HCT116 (cell line): ENCODE data around the gene SGMS1. TPM values are rescaled to one million over a fixed set of nuclear protein-coding genes. Genes with fewer than 3 reads are reported as not detected.
A peak's percentile ranks its signal among the peaks of the same experiment; 100 is the strongest.

ENCODE experiments used
- ATAC-seq: fragments of 200-7000 bp; cut with Tn5 transposase; 2 replicates; pipeline ENCODE4 v1.9.1; 2020; ENCODE audit warnings: mild to moderate bottlenecking, moderate library complexity
- BruUV-seq: library from RNA; stranded (reverse); fragments of 400-500 nt; replicated peaks from 2 replicates; lab custom pipeline; 2021; lab: Mats Ljungman, UMichigan
- CTCF ChIA-PET: fragments of 300-600 bp; sonication (Branson Sonifier 250); formaldehyde crosslinking; loops from one replicate; lab custom pipeline; 2021; ENCODE audit warnings: antibody characterized with exemption; lab: Charles Lee
- POLR2A ChIA-PET: fragments of 300-600, 350-600 bp; sonication (Branson Sonifier 250); formaldehyde crosslinking; loops from one replicate; lab custom pipeline; 2021; ENCODE audit warnings: antibody characterized with exemption; lab: Charles Lee
- RAD21 ChIA-PET, 2 experiments: fragments of 300-600 bp; sonication (Branson Sonifier 250); formaldehyde crosslinking; loops; one replicate each; lab custom pipeline; 2023; ENCODE audit warnings: low total read pairs in 2 of 2; ENCODE audit not compliant: uncharacterized antibody in 2 of 2, unreplicated experiment in 2 of 2, low non-redundant PET in 1 of 2; lab: Charles Lee
- DNase-seq: peaks from one replicate; pipeline ENCODE4 v3.0.0-alpha.2; 2010; ENCODE audit warnings: low read depth, low spot score
- H2AFZ ChIP-seq: fragments of 200-600 bp; shearing (Covaris generic), sonication (generic); 2 replicates; pipeline ENCODE4 v1.6.1; 2017; ENCODE audit warnings: low read depth, mixed run types, mixed read lengths, antibody characterized with exemption, low read length; ENCODE audit not compliant: poor library complexity, severe bottlenecking
- H3K27ac ChIP-seq: 2 replicates; pipeline ENCODE4 v1.5.1; 2012; ENCODE audit warnings: low read depth, low read length
- H3K27me3 ChIP-seq: fragments of 200-600 bp; sonication (generic); 2 replicates; pipeline ENCODE4 v1.6.1; 2016; ENCODE audit warnings: mixed run types, low read length, mixed read lengths; ENCODE audit not compliant: insufficient read depth
- H3K36me3 ChIP-seq, 2 experiments: fragments of 200-500 bp in 1 of 2; fragments of 200-600 bp in 1 of 2; sonication (Bioruptor generic) in 1 of 2; sonication (generic) in 1 of 2; 2 replicates each; pipeline versions ENCODE4 v1.5.1 to v1.6.1; 2014 to 2016; ENCODE audit warnings: low read length in 2 of 2, inconsistent platforms in 1 of 2, mixed read lengths in 1 of 2, mixed run types in 1 of 2; ENCODE audit not compliant: insufficient read depth in 2 of 2, control insufficient read depth in 1 of 2
- H3K4me1 ChIP-seq, 2 experiments: fragments of 200-600 bp in 1 of 2; sonication (generic) in 1 of 2; 2 replicates each; pipeline versions ENCODE4 v1.5.1 to v1.6.1; 2012 to 2017; ENCODE audit warnings: low read length in 2 of 2, inconsistent platforms in 1 of 2, mild to moderate bottlenecking in 1 of 2, mixed read lengths in 1 of 2, mixed run types in 1 of 2, moderate library complexity in 1 of 2; ENCODE audit not compliant: insufficient read depth in 2 of 2, control insufficient read depth in 1 of 2
- H3K4me2 ChIP-seq: fragments of 200-600 bp; sonication (generic); 2 replicates; pipeline ENCODE4 v1.6.1; 2017; ENCODE audit warnings: mixed run types, low read length, mixed read lengths
- H3K4me3 ChIP-seq, 2 experiments: fragments of 200-600 bp in 1 of 2; sonication (generic) in 1 of 2; replicated peaks in 1 of 2; 2 replicates each; pipeline ENCODE4 v1.5.1; 2011 to 2016; ENCODE audit warnings: low read length in 2 of 2, control low read depth in 1 of 2, low read depth in 1 of 2, mild to moderate bottlenecking in 1 of 2, mixed read lengths in 1 of 2, mixed run types in 1 of 2
- H3K79me2 ChIP-seq: fragments of 200-600 bp; sonication (generic); 2 replicates; pipeline ENCODE4 v1.6.1; 2017; ENCODE audit warnings: mild to moderate bottlenecking, mixed run types, low read length, moderate library complexity, mixed read lengths; ENCODE audit not compliant: insufficient read depth
- H3K9ac ChIP-seq: fragments of 200-600 bp; sonication (generic); 2 replicates; pipeline ENCODE4 v1.6.1; 2016; ENCODE audit warnings: low read length, mixed read lengths
- H3K9me2 ChIP-seq: fragments of 200-600 bp; sonication (generic), shearing (Covaris generic); 2 replicates; pipeline ENCODE4 v1.6.1; 2017; ENCODE audit warnings: mixed run types, mild to moderate bottlenecking, moderate library complexity; ENCODE audit not compliant: insufficient read depth
- H3K9me3 ChIP-seq, 2 experiments: fragments of 200-500 bp in 1 of 2; fragments of 200-600 bp in 1 of 2; sonication (Bioruptor generic) in 1 of 2; sonication (generic) in 1 of 2; 2 replicates each; pipeline ENCODE4 v1.6.1; 2014 to 2017; ENCODE audit warnings: low read length in 2 of 2, mixed read lengths in 2 of 2, inconsistent platforms in 1 of 2, low read depth in 1 of 2, mild to moderate bottlenecking in 1 of 2, mixed run types in 1 of 2, moderate library complexity in 1 of 2; ENCODE audit not compliant: control insufficient read depth in 1 of 2, insufficient read depth in 1 of 2
- H4K20me1 ChIP-seq: fragments of 200-600 bp; sonication (generic), shearing (Covaris generic); 2 replicates; pipeline ENCODE4 v1.6.1; 2017; ENCODE audit warnings: mixed run types, mild to moderate bottlenecking, moderate library complexity; ENCODE audit not compliant: insufficient read depth
- CEBPB ChIP-seq: IDR thresholded peaks from 2 replicates; pipeline ENCODE4 v1.6.1; 2012; ENCODE audit warnings: low read depth
- CTCF ChIP-seq, 3 experiments: fragments of 200-600 bp in 1 of 3; sonication (generic) in 1 of 3; IDR thresholded peaks in 2 of 3; conservative IDR thresholded peaks in 1 of 3; 2 replicates each; pipeline ENCODE4 v1.5.1; 2012 to 2017; ENCODE audit warnings: low read depth in 2 of 3, low read length in 2 of 3, antibody characterized with exemption in 1 of 3, borderline replicate concordance in 1 of 3, control low read depth in 1 of 3, mild to moderate bottlenecking in 1 of 3, mixed read lengths in 1 of 3, mixed run types in 1 of 3, moderate library complexity in 1 of 3; ENCODE audit not compliant: insufficient read depth in 1 of 3
- EZH2phosphoT487 ChIP-seq: fragments of 200-600 bp; IDR thresholded peaks from 2 replicates; pipeline ENCODE4 v1.6.1; 2018; ENCODE audit warnings: antibody characterized with exemption, borderline replicate concordance
- FOSL1 ChIP-seq: IDR thresholded peaks from 2 replicates; pipeline ENCODE4 v1.6.1; 2012; ENCODE audit warnings: low read depth
- MAX ChIP-seq: IDR thresholded peaks from 2 replicates; pipeline ENCODE4 v1.6.1; 2012
- POLR2A ChIP-seq: IDR thresholded peaks from 2 replicates; pipeline ENCODE4 v1.7.0; 2011; ENCODE audit warnings: borderline replicate concordance; ENCODE audit not compliant: insufficient read depth, insufficient read length; ENCODE audit errors: extremely low read depth
- POLR2AphosphoS5 ChIP-seq: IDR thresholded peaks from 2 replicates; pipeline ENCODE4 v1.6.1; 2011; ENCODE audit warnings: mild to moderate bottlenecking, low read depth, low read length, moderate library complexity
- RAD21 ChIP-seq: IDR thresholded peaks from 2 replicates; pipeline ENCODE4 v1.6.1; 2012; ENCODE audit warnings: low read depth, mild to moderate bottlenecking
- REST ChIP-seq: IDR thresholded peaks from 2 replicates; pipeline ENCODE4 v1.6.1; 2012; ENCODE audit warnings: low read depth
- SP1 ChIP-seq: IDR thresholded peaks from 2 replicates; pipeline ENCODE4 v1.6.1; 2012; ENCODE audit warnings: low read depth
- SRF ChIP-seq: IDR thresholded peaks from 2 replicates; pipeline ENCODE4 v1.6.1; 2012; ENCODE audit warnings: low read depth
- YY1 ChIP-seq: IDR thresholded peaks from 2 replicates; pipeline ENCODE4 v1.6.1; 2011; ENCODE audit warnings: low read length, low read depth, moderate library complexity, mild to moderate bottlenecking; ENCODE audit not compliant: insufficient replicate concordance; ENCODE audit errors: extremely low read depth
- ZFX ChIP-seq: fragments of 450-650 bp; IDR thresholded peaks from 2 replicates; pipeline ENCODE4 v1.6.1; 2017
- intact Hi-C: fragments of 100-400 bp; cut with micrococcal nuclease; formaldehyde crosslinking; loops from 2 replicates; pipeline ENCODE4 v1.10.0; 2022
- total RNA-seq: library from RNA; stranded (reverse); gene quantifications from one replicate; pipeline ENCODE4 v1.2.1, GENCODE V29; 2021; ENCODE audit not compliant: unreplicated experiment

SGMS1 gene
- total RNA-seq, 1 experiment from 2014 or later: 29.1 TPM

GRCh38 chr10:50614444-50615137, 9.2 kb downstream of the SGMS1 start:
- intact Hi-C loops: no loop called here
- peaks cover 46% of the 10 kb centered on the region for H3K79me2 ChIP-seq
- H3K9ac ChIP-seq: no peak overlapping the region
- H3K4me2 ChIP-seq: peak overlapping the region; percentile 6; the same call in 1 of the 2 replicates
- H3K36me3 ChIP-seq: no peaks in the 10 kb centered on the region
- no peak overlapping the region for H3K4me3 ChIP-seq
- H3K9me2 ChIP-seq: no peaks in the 10 kb centered on the region
- no peaks in the 10 kb centered on the region for H3K27me3 ChIP-seq
- ChIA-PET RAD21 (no interaction called here), POLR2A (no interaction called here), CTCF (no interaction called here)
- H3K9me3 ChIP-seq: no peaks in the 10 kb centered on the region
- H2AFZ ChIP-seq: no peak overlapping the region
- peak; percentile 37 for DNase-seq
- H3K4me1 ChIP-seq: peaks cover 10 to 14% of the 10 kb centered on the region in 2 experiments; a peak in 3 of 4 replicates
- peak; percentile 97 for ATAC-seq
- TF ChIP-seq CTCF (IDR thresholded peaks at IDR 0.05 in 2 of 3, conservative IDR thresholded peaks at IDR 0.05 in 1 of 3; ENCODE audit: borderline replicate concordance in 1 of 3, insufficient read depth in 1 of 3, low read depth in 2 of 3, low read length in 2 of 3) (peak; percentile 17 to 61 (median 57); a peak in 4 of 6 replicates), MAX (no peak)
- no peak overlapping the region for H3K27ac ChIP-seq
- H4K20me1 ChIP-seq: no peaks in the 10 kb centered on the region
- no TSS peak for BruUV-seq

GRCh38 chr10:50613726-50614443, 9.9 kb downstream of the SGMS1 start:
- peaks cover 10 to 14% of the 10 kb centered on the region in 2 experiments; a peak in 3 of 4 replicates for H3K4me1 ChIP-seq
- H3K9me3 ChIP-seq: no peaks in the 10 kb centered on the region
- no peaks in the 10 kb centered on the region for H3K27me3 ChIP-seq
- intact Hi-C loops: no loop called here
- DNase-seq (no peak), ATAC-seq (no peak)
- H3K36me3 ChIP-seq: no peaks in the 10 kb centered on the region
- ChIA-PET CTCF (no interaction called here), POLR2A (no interaction called here), RAD21 (interaction anchor here in 1 of 2 experiments (0.7 kb wide), 1 partner anchor 53 kb away, joined by 3 read pairs; no protein-coding TSS in a partner anchor)
- no peak overlapping the region for H3K27ac ChIP-seq
- BruUV-seq: no TSS peak
- H4K20me1 ChIP-seq: no peaks in the 10 kb centered on the region
- H3K79me2 ChIP-seq: peaks cover 40% of the 10 kb centered on the region
- H3K4me3 ChIP-seq: no peak overlapping the region
- H3K9ac ChIP-seq: no peak overlapping the region
- H3K9me2 ChIP-seq: no peaks in the 10 kb centered on the region
- peak overlapping the region; percentile 6; the same call in 1 of the 2 replicates for H3K4me2 ChIP-seq
- H2AFZ ChIP-seq: no peak overlapping the region
- TF ChIP-seq POLR2AphosphoS5 (no peak), SP1 (no peak), RAD21 (no peak), YY1 (no peak), ZFX (no peak), FOSL1 (no peak), REST (no peak), CEBPB (no peak), EZH2phosphoT487 (no peak), SRF (no peak), POLR2A (no peak)
